ENCODE data around the gene ANAPC2.

Gene ANAPC2

DNA sequence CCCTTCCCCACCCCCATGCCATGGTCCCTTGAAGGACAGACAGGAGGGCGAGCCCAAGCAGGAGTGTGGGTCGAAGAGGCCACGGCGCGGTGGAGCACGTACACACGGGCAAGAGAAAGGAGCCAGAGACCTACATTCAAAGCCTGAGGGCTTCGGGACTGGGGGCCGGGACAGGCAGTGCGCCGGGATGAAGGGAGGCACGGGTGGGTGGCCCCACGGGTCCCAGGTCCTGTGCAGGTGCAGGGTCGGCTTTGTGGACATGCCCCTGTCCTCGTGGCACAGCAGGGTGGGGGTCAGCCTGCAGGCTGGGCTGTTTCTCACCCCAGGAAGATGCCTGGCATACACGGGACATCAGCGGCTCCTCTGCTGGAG is 28.3 kb downstream of the ANAPC2 start:
- intact Hi-C loops (cut with DNase I): no loop called here
- DNase-seq: no peak

GRCh38 chr9:137159105-137160053 is 29.0 kb downstream of the ANAPC2 start:
- intact Hi-C loops (cut with DNase I): no loop called here
- DNase-seq: no peak

GRCh38 chr9:137158625-137159024 is 29.7 kb downstream of the ANAPC2 start:
- no peak for DNase-seq
- intact Hi-C loops (cut with DNase I): no loop called here

- no peak for DNase-seq
- intact Hi-C loops (cut with DNase I): no loop called here
Measured at GRCh38 chr9:137157618-137158415, 30.5 kb downstream of the ANAPC2 start.

- intact Hi-C loops (cut with DNase I): no loop called here
- DNase-seq: peak in 41 of 42 donors; percentile 54 to 90 (median 75)
Measured at GRCh38 chr9:137156567-137157375, 31.6 kb downstream of the ANAPC2 start.

GRCh38 chr9:137152844-137153405 is 35.4 kb downstream of the ANAPC2 start:
- intact Hi-C loops (cut with DNase I): no loop called here
- no peak for DNase-seq

- intact Hi-C loops (cut with DNase I): no loop called here
- DNase-seq: peak in 4 of 42 donors; percentile 30 to 52 (median 40)
Measured at GRCh38 chr9:137150617-137151457, 37.5 kb downstream of the ANAPC2 start.

DNA sequence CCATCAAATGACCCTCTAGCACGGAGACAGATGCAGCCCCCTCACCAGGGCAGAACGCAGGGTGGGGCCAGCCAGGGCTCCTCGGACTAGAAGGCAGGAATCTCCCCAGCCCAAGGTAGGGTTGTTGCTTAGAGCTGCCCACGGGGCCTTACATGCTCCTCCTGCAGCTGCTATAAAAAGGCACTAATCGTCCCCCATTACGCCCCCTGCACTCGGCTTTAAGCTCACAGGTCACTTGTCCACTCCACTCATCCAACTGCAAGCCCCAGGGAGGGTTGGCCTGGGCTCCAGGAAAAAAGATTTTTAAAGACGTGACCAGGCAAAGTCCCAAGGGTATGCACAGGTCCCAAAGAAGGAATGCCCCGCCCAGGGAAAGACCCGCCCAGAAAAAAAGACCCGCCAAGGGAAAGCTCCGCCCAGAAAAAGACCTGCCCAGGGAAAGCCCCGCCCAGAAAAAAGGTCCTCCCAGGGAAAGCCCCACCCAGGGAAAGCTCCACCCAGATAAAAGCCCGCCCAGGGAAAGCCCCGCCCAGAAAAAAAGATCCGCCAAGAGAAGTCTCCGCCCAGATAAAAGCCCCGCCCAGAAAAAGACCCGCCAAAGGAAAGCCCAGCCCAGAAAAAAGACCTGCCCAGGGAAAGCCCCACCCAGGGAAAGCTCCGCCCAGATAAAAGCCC is 38.3 kb downstream of the ANAPC2 start:
- DNase-seq: no peak
- intact Hi-C loops (cut with DNase I): no loop called here

GRCh38 chr9:137149363-137149762 is 39.0 kb downstream of the ANAPC2 start:
- DNase-seq: no peak
- intact Hi-C loops (cut with DNase I): no loop called here

GRCh38 chr9:137148661-137149060 is 39.7 kb downstream of the ANAPC2 start:
- DNase-seq: no peak
- intact Hi-C loops (cut with DNase I): no loop called here

DNA sequence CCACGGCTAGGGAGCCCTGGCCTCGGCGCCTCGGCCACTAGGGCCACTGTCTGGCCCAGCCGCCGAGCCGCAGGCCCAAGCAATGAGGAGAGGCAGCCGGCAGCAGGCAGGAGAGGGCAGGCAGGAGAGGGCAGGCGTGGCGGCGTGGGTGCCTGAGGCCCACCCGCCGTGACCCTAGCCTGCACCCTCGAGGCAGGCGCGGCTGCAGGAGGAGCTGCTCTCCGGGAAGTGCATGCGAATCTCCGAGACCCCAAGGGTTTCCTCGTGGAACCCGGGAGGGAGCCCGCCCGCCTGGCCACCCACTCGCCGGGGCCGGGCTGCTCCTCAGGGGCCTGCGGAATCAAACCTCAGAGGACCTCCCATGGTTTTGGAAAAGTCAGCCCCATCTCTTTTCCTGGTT is 40.1 kb downstream of the ANAPC2 start:
- intact Hi-C loops (cut with DNase I): no loop called here
- no peak for DNase-seq

- intact Hi-C loops (cut with DNase I): no loop called here
- DNase-seq: no peak
Measured at GRCh38 chr9:137147793-137148160, 40.6 kb downstream of the ANAPC2 start.

DNA sequence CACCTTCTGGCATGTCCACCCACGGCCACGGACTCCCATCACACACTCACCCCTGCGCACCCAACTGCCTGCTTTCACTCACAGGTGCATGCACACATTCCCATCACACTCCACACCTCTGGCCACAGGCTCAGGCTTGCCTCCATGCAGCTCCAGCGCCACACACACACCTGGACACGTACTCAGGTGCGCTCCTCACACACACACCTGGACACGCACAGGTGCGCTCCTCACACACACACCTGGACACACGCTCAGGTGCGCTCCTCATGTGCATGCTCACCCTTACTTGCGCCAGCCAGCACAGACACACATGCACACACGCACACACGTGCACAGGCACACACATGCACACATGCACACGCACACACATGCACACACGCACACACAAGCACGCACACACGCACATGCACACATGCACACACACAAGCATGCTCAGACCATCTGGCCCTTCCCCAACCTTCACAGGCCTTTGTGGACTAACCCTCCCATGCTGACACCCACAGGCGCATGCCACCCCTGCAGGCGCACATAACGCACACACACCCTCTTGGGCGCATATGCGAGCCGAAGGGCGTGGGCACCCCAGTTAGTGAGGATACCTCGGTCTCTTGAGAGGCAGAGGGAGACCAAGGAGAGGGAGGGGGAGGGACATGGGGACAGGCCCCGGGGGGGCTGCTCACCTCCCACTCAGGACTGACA is 41.1 kb downstream of the ANAPC2 start:
- peak in 3 of 42 donors; percentile 28 to 68 (median 47) for DNase-seq
- intact Hi-C loops (cut with DNase I): no loop called here

GRCh38 chr9:137146527-137146918 is 41.8 kb downstream of the ANAPC2 start:
- no peak for DNase-seq
- intact Hi-C loops (cut with DNase I): no loop called here

- DNase-seq: peak in 1 of 42 donors; percentile 25
- intact Hi-C loops (cut with DNase I): no loop called here
Measured at GRCh38 chr9:137145731-137146526, 42.4 kb downstream of the ANAPC2 start.

DNA sequence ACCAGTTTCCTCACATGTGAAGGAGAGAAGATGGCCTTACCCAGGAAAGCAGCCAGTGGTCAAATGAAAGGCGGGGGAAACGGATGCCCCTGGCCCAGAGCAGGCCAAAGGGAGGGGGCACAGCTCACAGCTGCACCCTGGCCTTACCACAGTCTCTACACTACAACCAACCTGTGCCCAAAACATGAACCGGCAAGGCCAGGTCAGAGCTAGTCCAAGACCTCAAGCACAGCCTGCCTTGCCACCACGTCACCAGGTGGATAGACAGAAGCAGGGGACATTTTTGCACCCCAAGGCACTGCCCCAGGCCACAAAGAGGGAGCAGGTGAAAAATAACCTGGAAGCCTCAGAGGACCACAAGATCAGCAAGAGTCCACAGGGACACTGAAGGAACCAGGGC is 44.9 kb downstream of the ANAPC2 start:
- DNase-seq: no peak
- intact Hi-C loops (cut with DNase I): no loop called here
